Heart left ventricle (tissue), 13 donors: Measurements from ENCODE around the gene CSF1.

Source experiments
- POLR2A ChIP-seq, 2 donors: fragments of 450-650 bp; IDR thresholded peaks; one replicate each; pipeline ENCODE4 v1.6.1; 2017; ENCODE audit warnings: antibody characterized with exemption in 2 of 2, mild to moderate bottlenecking in 2 of 2, moderate library complexity in 2 of 2
- TF ChIP-seq, protein P1 (sequence below), 12 donors: fragments of 200-600 bp; sonication (generic) in 4 of 12; IDR thresholded peaks; one replicate each; pipeline versions ENCODE4 v1.5.0 to v1.8.0; 2018 to 2022; ENCODE audit warnings: antibody characterized with exemption in 12 of 12, mild to moderate bottlenecking in 5 of 12
- donor health status: ischemic (EF 13 %, LVEDD 7.1; RV severe dilation, severe dysfunction).
- donor health status: DM: no; HTN: yes; CAD: no.
- donor health status: DM: no; HTN: no; CAD: no.
- donor health status: ischemic (EF 25% LVEDD 6.9; RV normal size, moderate dysfunction).
- donor health status: ischemic (EF 25% LVEDD 5.7; RV mildly dilated, moderate dysfunction).
- donor health status: ischemic (EF 35%, LVEDD 5.7; RV mildly dilated, moderate dysfunction).
- donor health status: nonischemic (EF 11% LVEDD 7.7; RV severe dilation, severe dysfunction).
- donor health status: DM: yes; HTN: yes; CAD: no.
- donor health status: PGD.
- donor health status: ischemic (EF 29% LVEDD 5.4; RV normal size, mild dysfunction).
- donor health status: nonischemic (EF 23%, LVEDD 6.1; RV moderate dilation, normal function).

DNA sequence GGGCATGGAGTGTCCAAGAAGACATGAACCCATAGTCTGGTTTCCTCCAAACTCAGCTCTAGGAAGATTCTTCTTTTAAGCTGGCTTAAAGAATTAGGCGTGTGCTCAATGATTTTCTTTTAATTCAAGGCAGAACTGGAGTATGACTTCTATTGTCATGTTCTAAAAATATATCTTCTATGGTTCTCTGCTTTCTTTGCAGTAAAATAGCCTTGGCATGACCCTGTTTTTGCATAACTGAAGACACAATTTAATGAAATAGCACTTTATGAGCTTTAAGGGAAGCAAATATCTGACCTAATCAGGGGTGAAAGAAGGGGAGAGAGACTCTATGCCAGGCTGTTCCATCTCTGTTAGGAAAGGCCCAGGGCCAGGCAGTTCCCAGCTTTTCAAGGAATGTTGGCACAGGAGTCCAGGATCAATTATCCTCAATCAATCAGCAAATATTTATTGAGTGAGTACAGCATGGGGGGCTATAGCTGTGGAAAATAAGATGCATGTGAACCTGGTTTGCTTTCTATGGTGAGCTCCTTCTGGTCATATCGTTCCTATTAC is 7.2 kb upstream of the CSF1 start:
- TF ChIP-seq, protein P1, sequence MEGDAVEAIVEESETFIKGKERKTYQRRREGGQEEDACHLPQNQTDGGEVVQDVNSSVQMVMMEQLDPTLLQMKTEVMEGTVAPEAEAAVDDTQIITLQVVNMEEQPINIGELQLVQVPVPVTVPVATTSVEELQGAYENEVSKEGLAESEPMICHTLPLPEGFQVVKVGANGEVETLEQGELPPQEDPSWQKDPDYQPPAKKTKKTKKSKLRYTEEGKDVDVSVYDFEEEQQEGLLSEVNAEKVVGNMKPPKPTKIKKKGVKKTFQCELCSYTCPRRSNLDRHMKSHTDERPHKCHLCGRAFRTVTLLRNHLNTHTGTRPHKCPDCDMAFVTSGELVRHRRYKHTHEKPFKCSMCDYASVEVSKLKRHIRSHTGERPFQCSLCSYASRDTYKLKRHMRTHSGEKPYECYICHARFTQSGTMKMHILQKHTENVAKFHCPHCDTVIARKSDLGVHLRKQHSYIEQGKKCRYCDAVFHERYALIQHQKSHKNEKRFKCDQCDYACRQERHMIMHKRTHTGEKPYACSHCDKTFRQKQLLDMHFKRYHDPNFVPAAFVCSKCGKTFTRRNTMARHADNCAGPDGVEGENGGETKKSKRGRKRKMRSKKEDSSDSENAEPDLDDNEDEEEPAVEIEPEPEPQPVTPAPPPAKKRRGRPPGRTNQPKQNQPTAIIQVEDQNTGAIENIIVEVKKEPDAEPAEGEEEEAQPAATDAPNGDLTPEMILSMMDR (IDR thresholded peaks at IDR 0.05), result no peak
- no peak for TF ChIP-seq POLR2A (IDR thresholded peaks at IDR 0.05)
